RWPE2 (cell line): ENCODE measurements around the gene ACOT7.
"Not testable (repeated sequence)": the region's sequence is repeated elsewhere in the genome, so short reads cannot be mapped to it uniquely, and the experiment has no call there.

ENCODE experiments used
- ATAC-seq: fragments of 200-7000 bp; cut with Tn5 transposase; 3 replicates; pipeline ENCODE4 v1.9.1; 2021; ENCODE audit warnings: low read depth
- DNase-seq: peaks from one replicate; pipeline ENCODE4 v3.0.0-alpha.2; 2020; ENCODE audit warnings: low spot score
- H3K27ac ChIP-seq: fragments of 450-650 bp; 2 replicates; pipeline ENCODE4 v1.5.1; 2017; ENCODE audit warnings: mild to moderate bottlenecking; ENCODE audit not compliant: poor library complexity, severe bottlenecking
- H3K27me3 ChIP-seq: fragments of 250-450 bp; sonication (Bioruptor Pico); 2 replicates; pipeline ENCODE4 v1.5.1; 2021; ENCODE audit warnings: mild to moderate bottlenecking, moderate library complexity; ENCODE audit not compliant: insufficient read depth, poor library complexity, severe bottlenecking
- H3K36me3 ChIP-seq: fragments of 250-450 bp; sonication (Bioruptor Pico); 2 replicates; pipeline ENCODE4 v1.5.1; 2020; ENCODE audit warnings: low read depth, mild to moderate bottlenecking, moderate library complexity
- H3K4me1 ChIP-seq: fragments of 250-450 bp; sonication (Bioruptor Pico); 2 replicates; pipeline ENCODE4 v1.5.1; 2021; ENCODE audit warnings: mild to moderate bottlenecking, moderate library complexity; ENCODE audit not compliant: insufficient read depth, poor library complexity, severe bottlenecking
- H3K4me3 ChIP-seq: fragments of 250-450 bp; sonication (Bioruptor Pico); 2 replicates; pipeline ENCODE4 v1.5.1; 2021; ENCODE audit warnings: mild to moderate bottlenecking, moderate library complexity; ENCODE audit not compliant: severe bottlenecking
- H3K9me3 ChIP-seq: fragments of 250-450 bp; sonication (Bioruptor Pico); 2 replicates; pipeline ENCODE4 v1.5.1; 2021; ENCODE audit warnings: mild to moderate bottlenecking, moderate library complexity; ENCODE audit not compliant: severe bottlenecking
- CTCF ChIP-seq: fragments of 450-650 bp; IDR thresholded peaks from one replicate; pipeline ENCODE4 v1.5.1; 2017; ENCODE audit warnings: mild to moderate bottlenecking, moderate library complexity; ENCODE audit not compliant: poor library complexity, severe bottlenecking

Gene ACOT7

DNA sequence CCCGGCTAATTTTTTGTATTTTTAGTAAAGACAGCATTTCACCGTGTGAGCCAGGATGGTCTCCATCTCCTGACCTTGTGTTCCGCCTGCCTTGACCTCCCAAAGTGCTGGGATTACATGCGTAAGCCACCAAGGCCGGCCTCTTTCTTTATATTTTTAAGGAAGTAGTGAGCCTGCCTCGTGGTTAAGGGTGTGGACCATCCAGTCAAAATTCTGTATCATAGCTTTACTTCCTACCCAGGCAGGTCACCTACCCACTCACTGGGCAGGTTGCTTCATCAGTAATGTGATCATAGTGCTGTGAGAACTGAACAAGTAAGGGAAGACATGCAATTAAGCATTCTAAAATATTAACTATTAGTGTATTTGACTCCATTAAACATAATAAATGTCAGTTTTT, 8.1 kb upstream of the ACOT7 start:
- no peak for TF ChIP-seq CTCF
- no peak overlapping the region for H3K27ac ChIP-seq
- H3K9me3 ChIP-seq, result no peaks in the 10 kb centered on the region
- DNase-seq, result no peak
- H3K36me3 ChIP-seq, result no peaks in the 10 kb centered on the region
- peak; percentile 52; the same call in 2 of the 3 replicates for ATAC-seq
- H3K27me3 ChIP-seq, result no peaks in the 10 kb centered on the region
- peaks cover 3% of the 10 kb centered on the region for H3K4me1 ChIP-seq
- H3K4me3 ChIP-seq, result no peak overlapping the region

- ATAC-seq (no peak), DNase-seq (no peak)
- Histone ChIP-seq H3K36me3 (no peaks in the 10 kb centered on the region), H3K9me3 (no peaks in the 10 kb centered on the region), H3K27me3 (no peaks in the 10 kb centered on the region), H3K4me3 (no peak overlapping the region), H3K27ac (no peak overlapping the region), H3K4me1 (peaks cover 3% of the 10 kb centered on the region)
- TF ChIP-seq CTCF, result no peak
Observed at GRCh38 chr1:6399294-6399693, 5.7 kb upstream of the ACOT7 start.

- ATAC-seq (no peak), DNase-seq (no peak)
- no peak for TF ChIP-seq CTCF
- H3K36me3 ChIP-seq, result no peaks in the 10 kb centered on the region
- peaks cover 3% of the 10 kb centered on the region for H3K4me1 ChIP-seq
- no peak overlapping the region for H3K27ac ChIP-seq
- no peak overlapping the region for H3K4me3 ChIP-seq
- H3K27me3 ChIP-seq, result no peaks in the 10 kb centered on the region
- no peaks in the 10 kb centered on the region for H3K9me3 ChIP-seq
Observed at GRCh38 chr1:6397844-6398441, 4.4 kb upstream of the ACOT7 start.

GRCh38 chr1:6396998-6397397, 3.4 kb upstream of the ACOT7 start:
- peak; percentile 56 for TF ChIP-seq CTCF
- H3K27me3 ChIP-seq, result no peaks in the 10 kb centered on the region
- no peak for DNase-seq
- ATAC-seq, result no peak
- H3K9me3 ChIP-seq, result no peaks in the 10 kb centered on the region
- H3K27ac ChIP-seq, result no peak overlapping the region
- no peaks in the 10 kb centered on the region for H3K36me3 ChIP-seq
- no peak overlapping the region for H3K4me3 ChIP-seq
- H3K4me1 ChIP-seq, result peaks cover 3% of the 10 kb centered on the region

DNA sequence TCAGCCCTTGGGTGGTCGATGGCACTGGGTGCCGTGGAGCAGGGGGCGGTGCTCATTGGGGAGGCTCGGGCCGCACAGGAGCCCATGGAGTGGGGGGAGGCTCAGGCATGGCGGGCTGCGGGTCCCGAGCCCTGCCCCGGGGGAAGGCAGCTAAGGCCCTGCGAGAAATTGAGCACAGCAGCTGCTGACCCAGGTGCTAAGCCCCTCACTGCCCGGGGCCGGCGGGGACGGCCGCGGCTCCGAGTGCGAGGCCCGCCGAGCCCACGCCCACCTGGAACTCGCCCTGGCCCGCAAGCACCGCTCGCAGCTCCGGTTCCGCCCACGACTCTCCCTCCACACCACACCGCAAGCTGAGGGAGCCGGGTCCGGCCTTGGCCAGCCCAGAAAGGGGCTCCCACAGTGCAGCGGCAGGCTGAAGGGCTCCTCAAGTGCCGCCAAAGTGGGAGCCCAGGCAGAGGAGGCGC, 2.2 kb upstream of the ACOT7 start:
- not testable (repeated sequence) for ATAC-seq, DNase-seq, H3K36me3 ChIP-seq, H3K9me3 ChIP-seq, H3K27ac ChIP-seq, H3K4me3 ChIP-seq, H3K4me1 ChIP-seq, H3K27me3 ChIP-seq

GRCh38 chr1:6395130-6395529, 1.6 kb upstream of the ACOT7 start:
- not testable (repeated sequence) for H3K9me3 ChIP-seq, H3K4me1 ChIP-seq, H3K36me3 ChIP-seq, DNase-seq, H3K27ac ChIP-seq, H3K27me3 ChIP-seq, ATAC-seq, H3K4me3 ChIP-seq
